Upper lobe of left lung (tissue), 4 donors: ENCODE data around the gene PRKCE.
A peak's percentile ranks its signal among the peaks of the same experiment; 100 is the strongest.

Experiments
- CTCF ChIP-seq, 6 experiments: fragments of 450-650 bp in 4 of 6; fragments of 200-600 bp in 2 of 6; sonication (generic) in 2 of 6; IDR thresholded peaks; one replicate each; pipeline ENCODE4 v1.5.1; 2016 to 2019; ENCODE audit warnings: antibody characterized with exemption in 6 of 6
- EP300 ChIP-seq, 4 donors: sonication (generic); formaldehyde crosslinking; IDR thresholded peaks; one replicate each; pipeline ENCODE4 v1.5.1; 2017; ENCODE audit warnings: antibody characterized with exemption in 4 of 4, control low read depth in 2 of 4
- POLR2A ChIP-seq, 4 donors: fragments of 450-650 bp; IDR thresholded peaks; one replicate each; pipeline ENCODE4 v1.5.1; 2016 to 2017; ENCODE audit warnings: antibody characterized with exemption in 4 of 4, mild to moderate bottlenecking in 2 of 4
- POLR2AphosphoS5 ChIP-seq, 2 donors: sonication (generic); formaldehyde crosslinking; IDR thresholded peaks; one replicate each; pipeline ENCODE4 v1.5.1; 2017; ENCODE audit warnings: antibody characterized with exemption in 2 of 2

GRCh38 chr2:45922577-45922988, 271.1 kb downstream of the PRKCE start:
- no peak for TF ChIP-seq POLR2A (IDR thresholded peaks at IDR 0.05)
- TF ChIP-seq CTCF (IDR thresholded peaks at IDR 0.05), result no peak
- no peak for TF ChIP-seq EP300 (IDR thresholded peaks at IDR 0.05)
- TF ChIP-seq POLR2AphosphoS5 (IDR thresholded peaks at IDR 0.05), result peak in 1 of 2 donors; percentile 25
